Glutamatergic neuron (in vitro differentiated cells): ENCODE data around the gene HNRNPL. TPM values are rescaled to one million over a fixed set of nuclear protein-coding genes. Genes with fewer than 3 reads are reported as not detected.
"Not testable (repeated sequence)": the region's sequence is repeated elsewhere in the genome, so short reads cannot be mapped to it uniquely, and the experiment has no call there.

ENCODE experiments used
- DNase-seq: peaks from one replicate; pipeline ENCODE4 v3.0.0; 2022
- H3K27ac Mint-ChIP-seq: one replicate; pipeline ENCODE4 v1.8.0; 2020; ENCODE audit warnings: mild to moderate bottlenecking, mixed read lengths, inconsistent platforms; ENCODE audit not compliant: unreplicated experiment
- H3K27me3 Mint-ChIP-seq: one replicate; pipeline ENCODE4 v1.8.0; 2020; ENCODE audit warnings: mild to moderate bottlenecking, moderate library complexity, mixed read lengths, inconsistent platforms; ENCODE audit not compliant: unreplicated experiment
- H3K36me3 Mint-ChIP-seq: one replicate; pipeline ENCODE4 v1.8.0; 2020; ENCODE audit warnings: mild to moderate bottlenecking, mixed read lengths, inconsistent platforms; ENCODE audit not compliant: unreplicated experiment
- H3K4me1 Mint-ChIP-seq: one replicate; pipeline ENCODE4 v1.8.0; 2020; ENCODE audit warnings: mild to moderate bottlenecking, low read depth, mixed read lengths, inconsistent platforms; ENCODE audit not compliant: unreplicated experiment
- H3K4me3 Mint-ChIP-seq: one replicate; pipeline ENCODE4 v1.8.0; 2020; ENCODE audit warnings: mild to moderate bottlenecking, mixed read lengths, inconsistent platforms; ENCODE audit not compliant: unreplicated experiment
- H3K9me3 Mint-ChIP-seq: one replicate; pipeline ENCODE4 v1.8.0; 2020; ENCODE audit warnings: mild to moderate bottlenecking, moderate library complexity, mixed read lengths, inconsistent platforms; ENCODE audit not compliant: unreplicated experiment
- total RNA-seq: library from RNA; stranded (reverse); fragmentation: NEBNext Ultra II Directional; extraction: Animal tissue kit (Norgen Biotek cat#: 25700); gene quantifications from one replicate; pipeline ENCODE4 v1.2.1, GENCODE V29; 2021; ENCODE audit not compliant: unreplicated experiment
- TF ChIP-seq, protein P1 (sequence below): fragments of 200-600 bp; sonication (generic); IDR thresholded peaks from one replicate; pipeline ENCODE4 v1.5.0; 2021; ENCODE audit not compliant: partially characterized antibody, unreplicated experiment

HNRNPL gene
- total RNA-seq, 1 donor from 2014 or later = 371 TPM

GRCh38 chr19:38830039-38830733 lies 19.6 kb downstream of the HNRNPL start:
- peaks cover 11% of the 10 kb centered on the region for H3K4me1 Mint-ChIP-seq
- H3K36me3 Mint-ChIP-seq = no peaks in the 10 kb centered on the region
- H3K27me3 Mint-ChIP-seq = no peaks in the 10 kb centered on the region
- no peak for DNase-seq
- H3K4me3 Mint-ChIP-seq = peak overlapping the region; percentile 94
- peak overlapping the region; percentile 69 for H3K27ac Mint-ChIP-seq
- TF ChIP-seq, protein P1, sequence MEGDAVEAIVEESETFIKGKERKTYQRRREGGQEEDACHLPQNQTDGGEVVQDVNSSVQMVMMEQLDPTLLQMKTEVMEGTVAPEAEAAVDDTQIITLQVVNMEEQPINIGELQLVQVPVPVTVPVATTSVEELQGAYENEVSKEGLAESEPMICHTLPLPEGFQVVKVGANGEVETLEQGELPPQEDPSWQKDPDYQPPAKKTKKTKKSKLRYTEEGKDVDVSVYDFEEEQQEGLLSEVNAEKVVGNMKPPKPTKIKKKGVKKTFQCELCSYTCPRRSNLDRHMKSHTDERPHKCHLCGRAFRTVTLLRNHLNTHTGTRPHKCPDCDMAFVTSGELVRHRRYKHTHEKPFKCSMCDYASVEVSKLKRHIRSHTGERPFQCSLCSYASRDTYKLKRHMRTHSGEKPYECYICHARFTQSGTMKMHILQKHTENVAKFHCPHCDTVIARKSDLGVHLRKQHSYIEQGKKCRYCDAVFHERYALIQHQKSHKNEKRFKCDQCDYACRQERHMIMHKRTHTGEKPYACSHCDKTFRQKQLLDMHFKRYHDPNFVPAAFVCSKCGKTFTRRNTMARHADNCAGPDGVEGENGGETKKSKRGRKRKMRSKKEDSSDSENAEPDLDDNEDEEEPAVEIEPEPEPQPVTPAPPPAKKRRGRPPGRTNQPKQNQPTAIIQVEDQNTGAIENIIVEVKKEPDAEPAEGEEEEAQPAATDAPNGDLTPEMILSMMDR = no peak
- H3K9me3 Mint-ChIP-seq = peaks cover 2% of the 10 kb centered on the region

GRCh38 chr19:38829203-38829602 lies 20.6 kb downstream of the HNRNPL start:
- not testable (repeated sequence) for DNase-seq, H3K27ac Mint-ChIP-seq, H3K27me3 Mint-ChIP-seq, H3K4me3 Mint-ChIP-seq, H3K36me3 Mint-ChIP-seq, H3K9me3 Mint-ChIP-seq
- H3K4me1 Mint-ChIP-seq = peaks cover 11% of the 10 kb centered on the region

GRCh38 chr19:38826856-38827551 lies 22.8 kb downstream of the HNRNPL start:
- TF ChIP-seq, protein P1 = no peak
- DNase-seq = no peak
- H3K4me3 Mint-ChIP-seq = no peak overlapping the region
- H3K36me3 Mint-ChIP-seq = peaks cover 7% of the 10 kb centered on the region
- H3K27ac Mint-ChIP-seq = no peak overlapping the region
- no peaks in the 10 kb centered on the region for H3K27me3 Mint-ChIP-seq
- peaks cover 2% of the 10 kb centered on the region for H3K9me3 Mint-ChIP-seq
- peaks cover 7% of the 10 kb centered on the region for H3K4me1 Mint-ChIP-seq

DNA sequence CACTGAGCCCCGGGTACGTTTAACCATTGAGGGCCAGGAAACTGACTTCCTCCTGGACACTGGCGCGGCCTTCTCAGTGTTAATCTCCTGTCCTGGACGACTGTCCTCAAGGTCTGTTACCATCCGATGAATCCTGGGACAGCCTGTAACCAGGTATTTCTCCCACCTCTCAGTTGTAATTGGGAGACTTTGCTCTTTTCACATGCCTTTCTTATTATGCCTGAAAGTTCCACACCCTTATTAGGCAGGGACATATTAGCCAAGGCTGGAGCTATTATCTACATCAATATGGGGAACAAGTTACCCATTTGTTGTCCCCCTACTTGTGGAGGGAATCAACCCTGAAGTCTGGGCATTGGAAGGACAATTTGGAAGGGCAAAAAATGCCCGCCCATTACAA lies 23.9 kb downstream of the HNRNPL start:
- H3K36me3 Mint-ChIP-seq, H3K9me3 Mint-ChIP-seq, H3K4me1 Mint-ChIP-seq, H3K4me3 Mint-ChIP-seq, DNase-seq, H3K27ac Mint-ChIP-seq, H3K27me3 Mint-ChIP-seq: not testable (repeated sequence)

- H3K27ac Mint-ChIP-seq, DNase-seq, H3K27me3 Mint-ChIP-seq, H3K36me3 Mint-ChIP-seq, H3K9me3 Mint-ChIP-seq, H3K4me1 Mint-ChIP-seq, H3K4me3 Mint-ChIP-seq: not testable (repeated sequence)
These were observed 28.5 kb downstream of the HNRNPL start for GRCh38 chr19:38821230-38821825.

- no peak for DNase-seq
- H3K36me3 Mint-ChIP-seq = peaks cover 7% of the 10 kb centered on the region
- H3K27me3 Mint-ChIP-seq = peaks cover 4% of the 10 kb centered on the region
- peak overlapping the region; percentile 81 for H3K27ac Mint-ChIP-seq
- peaks cover 2% of the 10 kb centered on the region for H3K4me1 Mint-ChIP-seq
- peaks cover 3% of the 10 kb centered on the region for H3K9me3 Mint-ChIP-seq
- TF ChIP-seq, protein P1 = no peak
- no peak overlapping the region for H3K4me3 Mint-ChIP-seq
These were observed 30.4 kb downstream of the HNRNPL start for GRCh38 chr19:38819231-38819920.
